HepG2 (cell line): ENCODE measurements around the gene TOR2A. TPM values are rescaled to one million over a fixed set of nuclear protein-coding genes. Genes with fewer than 3 reads are reported as not detected.
A peak's percentile ranks its signal among the peaks of the same experiment; 100 is the strongest.

Experiments used
- ETV5 ChIP-seq: IDR thresholded peaks from 2 replicates; pipeline ENCODE4 v1.6.1; 2018; ENCODE audit warnings: missing biosample characterization, missing genetic modification reagents, inconsistent platforms, borderline replicate concordance
- GABPB1 ChIP-seq: IDR thresholded peaks from 2 replicates; pipeline ENCODE4 v1.6.1; 2016; ENCODE audit warnings: mild to moderate bottlenecking, missing genetic modification reagents, moderate library complexity, missing compliant biosample characterization
- HOXA7 ChIP-seq: sonication (generic); formaldehyde crosslinking; IDR thresholded peaks from 2 replicates; pipeline ENCODE4 v1.8.1; 2022; ENCODE audit warnings: mild to moderate bottlenecking, missing genetic modification reagents, moderate library complexity
- IKZF5 ChIP-seq: IDR thresholded peaks from 2 replicates; pipeline ENCODE4 v1.6.1; 2018; ENCODE audit warnings: missing genetic modification reagents, mild to moderate bottlenecking, missing compliant biosample characterization
- MBNL3 ChIP-seq: fragments of 250-450 bp; sonication (Bioruptor Pico); conservative IDR thresholded peaks from 2 replicates; pipeline ENCODE4 v1.8.0; 2022; ENCODE audit warnings: mild to moderate bottlenecking, inconsistent platforms
- SALL1 ChIP-seq: sonication (generic); formaldehyde crosslinking; IDR thresholded peaks from 2 replicates; pipeline ENCODE4 v1.8.0; 2022; ENCODE audit warnings: mild to moderate bottlenecking, missing genetic modification reagents
- TFDP1 ChIP-seq: IDR thresholded peaks from 2 replicates; pipeline ENCODE4 v1.6.1; 2016; ENCODE audit warnings: missing compliant biosample characterization, missing genetic modification reagents, borderline replicate concordance
- UBTF ChIP-seq: sonication (generic); formaldehyde crosslinking; IDR thresholded peaks from 2 replicates; pipeline ENCODE4 v1.4.0; 2020; ENCODE audit warnings: mild to moderate bottlenecking, missing genetic modification reagents
- ZFY ChIP-seq: sonication (generic); formaldehyde crosslinking; IDR thresholded peaks from 2 replicates; pipeline ENCODE4 v1.4.0; 2020; ENCODE audit warnings: missing genetic modification reagents
- ZNF292 ChIP-seq: sonication (generic); formaldehyde crosslinking; IDR thresholded peaks from 2 replicates; pipeline ENCODE4 v1.8.1; 2022; ENCODE audit warnings: mild to moderate bottlenecking, low read depth, missing genetic modification reagents, borderline replicate concordance
- ZNF687 ChIP-seq: sonication (generic); formaldehyde crosslinking; IDR thresholded peaks from 2 replicates; pipeline ENCODE4 v1.5.1; 2020; ENCODE audit warnings: mild to moderate bottlenecking, missing genetic modification reagents, moderate library complexity
- ZNF720 ChIP-seq: sonication (generic); formaldehyde crosslinking; IDR thresholded peaks from 2 replicates; pipeline ENCODE4 v1.4.0; 2020; ENCODE audit warnings: missing genetic modification reagents
- ZNF780A ChIP-seq: sonication (generic); formaldehyde crosslinking; IDR thresholded peaks from 2 replicates; pipeline ENCODE4 v1.8.0; 2022; ENCODE audit warnings: mild to moderate bottlenecking, missing genetic modification reagents, moderate library complexity
- ZNF792 ChIP-seq: IDR thresholded peaks from 2 replicates; pipeline ENCODE4 v1.6.1; 2016
- ZXDC ChIP-seq: sonication (generic); formaldehyde crosslinking; IDR thresholded peaks from 2 replicates; pipeline ENCODE4 v1.5.0; 2020; ENCODE audit warnings: mild to moderate bottlenecking, missing genetic modification reagents
- polyA plus RNA-seq, 8 experiments: library from polyadenylated mRNA; depleted of rRNA in 3 of 8; stranded (reverse) in 7 of 8; unstranded in 1 of 8; fragments of >200 nt; fragmentation: Illumina TruSeq in 4 of 8; extraction: Trizol in 4 of 8; gene quantifications; 2 replicates each; pipeline versions ENCODE4 v1.2.1 to v1.2.3, GENCODE V29; 2011 to 2016; ENCODE audit warnings: low read depth in 4 of 8, missing spikeins in 1 of 8, mixed read lengths in 1 of 8; ENCODE audit not compliant: insufficient read depth in 1 of 8
- total RNA-seq, 5 experiments: library from RNA; depleted of rRNA; stranded (reverse); fragments of >200 nt; fragmentation: Illumina TruSeq; extraction: Trizol; gene quantifications; 2 replicates each; pipeline ENCODE4 v1.2.3, GENCODE V29; 2016; ENCODE audit warnings: low read depth in 1 of 5

TOR2A gene
- total and polyA plus RNA-seq, 2 of the 13 experiments (the other 11 are each of a cell fraction or from before 2014, with no cell fraction given) = 3.5 to 7.2 TPM

- TF ChIP-seq SALL1 (CRISPR knock-in tag) (peak; percentile 27; the same call in 1 of the 2 replicates), IKZF5 (CRISPR knock-in tag) (0 out of 2 replicates have a peak, but pooled peaks have one; percentile 51), HOXA7 (CRISPR knock-in tag) (no peak), ZNF780A (CRISPR knock-in tag) (no peak), ZNF720 (CRISPR knock-in tag) (no peak), MBNL3 (CRISPR knock-in tag) (no peak), ZFY (CRISPR knock-in tag) (peak; percentile 71), ZNF687 (CRISPR knock-in tag) (peak; percentile 84), UBTF (CRISPR knock-in tag) (peak; percentile 85), TFDP1 (CRISPR knock-in tag) (peak; percentile 30; the same call in 1 of the 2 replicates), GABPB1 (CRISPR knock-in tag) (peak; percentile 40; the same call in 1 of the 2 replicates), ETV5 (peak; percentile 62; the same call in 1 of the 2 replicates), ZNF292 (CRISPR knock-in tag) (0 out of 2 replicates have a peak, but pooled peaks have one; percentile 71), ZNF792 (CRISPR knock-in tag) (no peak), ZXDC (no peak)
Measured at GRCh38 chr9:127729522-127730256, 5.4 kb downstream of the TOR2A start (continued).
